GM23338 (cell line): Measurements from ENCODE around the gene TMPRSS11E. TPM values are rescaled to one million over a fixed set of nuclear protein-coding genes. Genes with fewer than 3 reads are reported as not detected.

Source experiments
- ATAC-seq: fragments of 200-7000 bp; cut with Tn5 transposase; 3 replicates; pipeline ENCODE4 v1.9.1; 2020
- DNase-seq: peaks from one replicate; pipeline ENCODE4 v3.0.0-alpha.2; 2015; ENCODE audit warnings: low spot score
- H2AFZ ChIP-seq: fragments of 200-600 bp; sonication (generic); 2 replicates; pipeline ENCODE4 v1.8.0; 2016; ENCODE audit warnings: antibody characterized with exemption, mild to moderate bottlenecking, moderate library complexity
- H3F3A ChIP-seq: fragments of 200-600 bp; sonication (generic); replicated peaks from 2 replicates; pipeline ENCODE4 v1.8.0; 2017; ENCODE audit warnings: antibody characterized with exemption, mixed run types, low read depth
- H3K27ac ChIP-seq: fragments of 200-600 bp; sonication (generic); 2 replicates; pipeline ENCODE4 v1.6.1; 2016; ENCODE audit warnings: low read depth
- H3K27me3 ChIP-seq: fragments of 200-600 bp; sonication (generic); 2 replicates; pipeline ENCODE4 v1.8.0; 2016; ENCODE audit warnings: mild to moderate bottlenecking, mixed run types, moderate library complexity; ENCODE audit not compliant: insufficient read depth
- H3K36me3 ChIP-seq: fragments of 200-600 bp; sonication (generic); 2 replicates; pipeline ENCODE4 v1.8.0; 2016; ENCODE audit warnings: mild to moderate bottlenecking; ENCODE audit not compliant: insufficient read depth
- H3K4me1 ChIP-seq: fragments of 200-600 bp; sonication (generic); 2 replicates; pipeline ENCODE4 v1.8.0; 2016; ENCODE audit warnings: mild to moderate bottlenecking, moderate library complexity; ENCODE audit not compliant: insufficient read depth
- H3K4me2 ChIP-seq: fragments of 200-600 bp; sonication (generic); 2 replicates; pipeline ENCODE4 v1.7.1; 2017; ENCODE audit warnings: mixed run types
- H3K4me3 ChIP-seq: fragments of 200-600 bp; sonication (generic); 2 replicates; pipeline ENCODE4 v1.6.1; 2016; ENCODE audit warnings: mixed run types
- H3K79me2 ChIP-seq: fragments of 200-600 bp; sonication (generic); replicated peaks from 2 replicates; pipeline ENCODE4 v1.8.0; 2017; ENCODE audit warnings: mild to moderate bottlenecking; ENCODE audit not compliant: insufficient read depth
- H3K9me2 ChIP-seq: fragments of 200-600 bp; sonication (generic); 2 replicates; pipeline ENCODE4 v1.8.0; 2017; ENCODE audit not compliant: insufficient read depth
- H4K20me1 ChIP-seq: fragments of 200-600 bp; sonication (generic); replicated peaks from 2 replicates; pipeline ENCODE4 v1.8.0; 2017; ENCODE audit warnings: mild to moderate bottlenecking; ENCODE audit not compliant: insufficient read depth
- H3K27ac Mint-ChIP-seq: 2 replicates; pipeline ENCODE4 v1.8.0; 2020; ENCODE audit warnings: inconsistent platforms, mild to moderate bottlenecking, moderate library complexity, mixed read lengths
- H3K27me3 Mint-ChIP-seq: 3 replicates; pipeline ENCODE4 v1.8.0; 2022; ENCODE audit warnings: low read depth, mild to moderate bottlenecking, moderate library complexity, mixed read lengths, inconsistent platforms; ENCODE audit not compliant: insufficient read depth, poor library complexity
- H3K36me3 Mint-ChIP-seq: 3 replicates; pipeline ENCODE4 v1.8.0; 2021; ENCODE audit warnings: low read depth, mild to moderate bottlenecking, inconsistent platforms, moderate library complexity, mixed read lengths
- H3K4me1 Mint-ChIP-seq: 3 replicates; pipeline ENCODE4 v1.8.0; 2020; ENCODE audit warnings: mild to moderate bottlenecking, inconsistent platforms, mixed read lengths
- H3K4me3 Mint-ChIP-seq: 3 replicates; pipeline ENCODE4 v1.8.0; 2021; ENCODE audit warnings: moderate library complexity, mild to moderate bottlenecking, inconsistent platforms, mixed read lengths
- H3K9me3 Mint-ChIP-seq: 3 replicates; pipeline ENCODE4 v1.8.0; 2020; ENCODE audit warnings: moderate library complexity, mild to moderate bottlenecking, inconsistent platforms, mixed read lengths
- CREB1 ChIP-seq: fragments of 250-450 bp; sonication (Bioruptor Pico); IDR thresholded peaks from 2 replicates; pipeline ENCODE4 v1.5.0; 2020; ENCODE audit warnings: low read depth, mild to moderate bottlenecking, moderate library complexity
- CTCF ChIP-seq, 2 experiments: fragments of 200-600 bp in 1 of 2; sonication (generic) in 1 of 2; conservative IDR thresholded peaks; 2 replicates each; pipeline versions ENCODE4 v1.5.1 to v1.6.1; 2016 to 2017; ENCODE audit warnings: antibody characterized with exemption in 2 of 2, low read depth in 2 of 2, mild to moderate bottlenecking in 2 of 2, moderate library complexity in 1 of 2
- ETS1 ChIP-seq: IDR thresholded peaks from 2 replicates; pipeline ENCODE4 v1.6.1; 2016; ENCODE audit warnings: antibody characterized with exemption
- EZH2phosphoT487 ChIP-seq: fragments of 200-600 bp; sonication (generic); IDR thresholded peaks from one replicate; pipeline ENCODE4 v1.8.1; 2018; ENCODE audit warnings: antibody characterized with exemption; ENCODE audit not compliant: unreplicated experiment
- JUNB ChIP-seq: IDR thresholded peaks from one replicate; pipeline ENCODE4 v1.6.1; 2016; ENCODE audit warnings: antibody characterized with exemption; ENCODE audit not compliant: unreplicated experiment
- REST ChIP-seq: IDR thresholded peaks from one replicate; pipeline ENCODE4 v1.6.1; 2018; ENCODE audit warnings: antibody characterized with exemption; ENCODE audit not compliant: unreplicated experiment
- STAT1 ChIP-seq: IDR thresholded peaks from one replicate; pipeline ENCODE4 v1.6.1; 2016; ENCODE audit warnings: antibody characterized with exemption; ENCODE audit not compliant: unreplicated experiment
- ZNF114 ChIP-seq: fragments of 250-450 bp; sonication (Bioruptor Pico); IDR thresholded peaks from 2 replicates; pipeline ENCODE4 v1.5.0; 2020; ENCODE audit warnings: mild to moderate bottlenecking, moderate library complexity
- ZNF331 ChIP-seq: fragments of 250-450 bp; sonication (Bioruptor Pico); IDR thresholded peaks from 2 replicates; pipeline ENCODE4 v1.5.0; 2020; ENCODE audit warnings: low read depth, mild to moderate bottlenecking, moderate library complexity
- ZNF462 ChIP-seq: fragments of 250-450 bp; sonication (Bioruptor Pico); IDR thresholded peaks from 2 replicates; pipeline ENCODE4 v1.5.0; 2020; ENCODE audit warnings: mild to moderate bottlenecking, moderate library complexity
- polyA plus RNA-seq: library from polyadenylated mRNA; unstranded; fragments of >200 nt; fragmentation: Nextera tagmentation; extraction: Ambion mirVana; gene quantifications from 2 replicates; pipeline ENCODE4 v1.2.1, GENCODE V29; 2016
- total RNA-seq: library from RNA; depleted of rRNA; stranded (reverse); fragments of >200 nt; shearing (Covaris generic); gene quantifications from 2 replicates; pipeline ENCODE4 v1.2.3, GENCODE V29; 2014

The TMPRSS11E gene
- total and polyA plus RNA-seq, 2 experiments from 2014 or later, result 0.44 to 1.4 TPM

GRCh38 chr4:68476191-68476590, 28.9 kb downstream of the TMPRSS11E start:
- Mint-ChIP-seq H3K9me3 (no peaks in the 10 kb centered on the region; the same call in 2 of the 3 replicates), H3K4me1 (peaks cover 13% of the 10 kb centered on the region), H3K27me3 (peaks cover 3% of the 10 kb centered on the region), H3K4me3 (no peak overlapping the region), H3K36me3 (no peaks in the 10 kb centered on the region), H3K27ac (peak overlapping the region; percentile 19)
- Histone ChIP-seq H3K4me1 (peaks cover 6% of the 10 kb centered on the region; the same call in 1 of the 2 replicates), H3K27me3 (no peaks in the 10 kb centered on the region), H3K9me2 (no peaks in the 10 kb centered on the region), H3K4me2 (no peak overlapping the region), H3K79me2 (no peaks in the 10 kb centered on the region), H3K36me3 (no peaks in the 10 kb centered on the region), H2AFZ (peak overlapping the region; percentile 48; the same call in 1 of the 2 replicates), H4K20me1 (no peaks in the 10 kb centered on the region), H3F3A (no peaks in the 10 kb centered on the region), H3K27ac (no peak overlapping the region), H3K4me3 (no peak overlapping the region)
- DNase-seq (no peak), ATAC-seq (no peak)
- no peak for TF ChIP-seq EZH2phosphoT487
- TF ChIP-seq ZNF462, result no peak
- TF ChIP-seq ETS1, result no peak
- TF ChIP-seq REST, result no peak
- no peak for TF ChIP-seq CTCF (conservative IDR thresholded peaks at IDR 0.05; ENCODE audit: low read depth in 2 of 2)
- TF ChIP-seq ZNF331 (CRISPR knock-in tag), result no peak
- TF ChIP-seq STAT1, result no peak
- TF ChIP-seq ZNF114 (CRISPR knock-in tag), result no peak
- TF ChIP-seq JUNB, result no peak
- TF ChIP-seq CREB1, result no peak
